Measurements from ENCODE around the gene PLPPR1.

PLPPR1 gene

GRCh38 chr9:101050650-101051049 is 22.1 kb downstream of the PLPPR1 start:
- no peak for DNase-seq

- no peak for DNase-seq
These were observed 26.1 kb downstream of the PLPPR1 start for GRCh38 chr9:101054657-101055056.

DNA sequence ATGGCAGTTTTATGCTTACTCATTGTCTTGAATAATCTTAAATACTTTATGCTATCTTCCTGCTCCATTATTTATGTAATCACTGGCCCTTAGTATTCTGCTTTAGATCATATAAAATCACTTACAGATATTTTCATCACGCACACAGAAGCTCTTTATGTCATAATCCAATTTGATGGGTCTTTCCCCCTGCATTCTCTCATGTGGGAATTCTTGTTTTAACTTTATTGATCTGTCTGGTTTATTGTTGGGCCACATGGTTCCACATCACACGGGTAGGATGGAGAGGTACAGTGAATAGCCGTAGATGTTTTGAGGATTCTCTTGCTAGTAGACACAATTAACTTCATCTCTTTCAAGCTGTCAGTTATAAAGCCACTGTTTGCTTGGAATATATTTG is 27.0 kb downstream of the PLPPR1 start:
- DNase-seq = no peak

- DNase-seq = no peak
These were observed 34.2 kb downstream of the PLPPR1 start for GRCh38 chr9:101062686-101063085.

- DNase-seq = no peak
These were observed 34.7 kb downstream of the PLPPR1 start for GRCh38 chr9:101063192-101063591.

GRCh38 chr9:101064206-101064605 is 35.7 kb downstream of the PLPPR1 start:
- DNase-seq = no peak

GRCh38 chr9:101065930-101066329 is 37.4 kb downstream of the PLPPR1 start:
- DNase-seq = no peak

DNA sequence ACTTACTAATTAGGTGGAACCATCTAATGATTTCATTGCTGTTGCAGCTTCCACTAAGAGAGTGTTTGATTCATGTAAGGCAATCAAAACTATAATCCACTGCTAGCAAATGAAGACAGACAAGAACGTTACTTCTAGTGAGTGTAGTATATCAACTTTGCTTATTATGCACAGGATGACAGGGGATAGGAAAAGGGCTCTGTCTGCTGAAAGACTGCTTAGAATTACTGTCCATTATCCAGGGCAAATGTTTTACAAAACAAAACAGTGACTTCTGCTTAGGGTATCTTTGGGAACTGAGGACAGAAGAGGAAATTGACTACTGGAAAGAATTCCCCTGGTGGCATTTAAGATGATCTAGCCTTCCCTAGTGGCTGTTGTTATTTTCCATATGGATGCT is 40.2 kb downstream of the PLPPR1 start:
- no peak for DNase-seq

DNA sequence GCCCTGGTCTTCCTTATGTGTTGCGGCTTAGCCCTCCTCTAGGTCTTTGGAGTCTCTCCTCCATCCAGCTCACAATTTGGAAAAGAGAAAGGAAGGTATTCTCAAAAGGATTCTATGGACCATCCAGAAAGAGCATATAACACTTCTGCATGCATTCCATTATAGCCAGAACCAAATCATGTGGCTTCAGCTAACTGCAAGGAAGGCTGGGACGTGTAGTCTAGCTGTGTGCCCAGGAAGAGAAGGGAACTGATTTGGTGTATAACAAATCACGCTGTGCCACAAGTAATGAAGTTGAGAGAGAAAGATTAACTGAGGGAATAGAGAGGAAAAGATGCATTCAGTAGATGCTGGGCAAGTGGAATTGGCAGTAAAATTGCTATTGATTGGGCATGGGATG is 43.7 kb downstream of the PLPPR1 start:
- no peak for DNase-seq

- DNase-seq = no peak
These were observed 44.6 kb downstream of the PLPPR1 start for GRCh38 chr9:101073122-101073521.

GRCh38 chr9:101081641-101082040 is 53.1 kb downstream of the PLPPR1 start:
- no peak for DNase-seq

DNA sequence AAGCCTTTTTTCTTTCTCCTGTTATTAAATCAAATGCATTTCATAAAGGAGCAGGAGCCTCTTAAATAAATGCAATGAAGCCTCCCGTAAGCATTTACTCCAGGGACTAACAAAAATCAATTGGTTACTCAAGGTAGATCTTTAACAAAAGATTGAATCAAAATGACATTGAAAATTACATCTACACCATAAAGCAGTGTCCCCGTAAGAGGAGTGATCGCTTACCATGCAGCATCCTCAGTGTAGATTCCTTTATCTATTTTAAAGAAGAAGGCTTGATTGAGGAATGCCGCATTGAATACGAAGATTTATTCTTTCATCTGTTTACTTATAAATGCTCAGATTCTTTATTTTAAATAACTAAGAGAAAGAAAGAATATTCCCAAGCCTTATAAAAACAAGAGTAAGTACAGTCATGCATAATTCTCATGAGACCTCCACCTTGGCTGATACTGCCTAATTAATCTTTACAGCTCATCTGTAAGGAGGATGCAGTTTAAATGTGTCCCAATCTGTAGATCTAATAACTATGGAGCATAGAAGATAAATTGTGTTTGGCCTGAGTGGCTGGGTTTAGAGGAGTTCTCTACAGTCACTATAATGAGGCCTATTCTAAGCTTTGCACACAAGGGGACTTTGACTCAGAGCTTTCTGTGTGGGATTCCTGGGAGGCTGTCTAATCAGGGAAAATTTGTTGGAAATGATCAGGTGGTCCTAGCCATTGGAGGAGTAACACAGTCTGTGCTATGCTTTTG is 55.1 kb downstream of the PLPPR1 start:
- DNase-seq = no peak

DNA sequence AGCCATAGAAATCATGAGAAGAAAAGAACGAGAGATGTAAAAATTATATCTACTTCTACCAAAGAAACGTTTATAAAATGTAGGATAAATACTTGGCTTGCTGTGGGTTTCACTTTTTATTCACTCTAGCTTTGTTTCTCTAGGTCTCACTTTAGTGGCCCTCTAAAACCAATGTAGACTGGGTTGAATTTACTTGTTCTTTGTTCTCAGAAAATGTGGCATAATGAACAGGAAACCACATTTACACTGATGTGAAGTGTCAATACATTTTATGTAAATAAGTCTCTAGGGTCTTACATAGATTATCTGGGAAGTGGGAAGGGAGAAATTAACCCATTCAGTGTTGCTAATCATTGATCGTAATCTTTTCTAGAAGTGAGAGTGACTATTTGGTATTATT is 58.9 kb downstream of the PLPPR1 start:
- no peak for DNase-seq

DNA sequence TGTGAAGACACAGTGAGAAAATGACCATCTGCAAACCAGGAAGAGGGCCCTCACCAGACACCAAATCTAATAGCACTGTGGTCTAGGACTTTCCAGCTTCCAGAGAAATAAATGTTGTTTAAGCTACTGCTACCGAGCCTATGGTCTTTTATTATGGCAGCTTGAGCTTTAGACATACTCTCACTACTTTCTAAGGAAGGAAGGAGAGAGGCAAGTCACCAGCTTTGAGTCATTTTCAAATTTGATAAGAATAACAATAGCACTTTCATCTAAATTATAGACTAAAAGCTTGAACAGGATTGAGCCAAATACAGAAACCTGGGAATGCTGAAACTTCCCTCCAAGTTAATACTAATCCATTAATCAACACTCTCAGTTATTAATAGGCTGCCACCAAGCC is 64.4 kb downstream of the PLPPR1 start:
- no peak for DNase-seq

DNA sequence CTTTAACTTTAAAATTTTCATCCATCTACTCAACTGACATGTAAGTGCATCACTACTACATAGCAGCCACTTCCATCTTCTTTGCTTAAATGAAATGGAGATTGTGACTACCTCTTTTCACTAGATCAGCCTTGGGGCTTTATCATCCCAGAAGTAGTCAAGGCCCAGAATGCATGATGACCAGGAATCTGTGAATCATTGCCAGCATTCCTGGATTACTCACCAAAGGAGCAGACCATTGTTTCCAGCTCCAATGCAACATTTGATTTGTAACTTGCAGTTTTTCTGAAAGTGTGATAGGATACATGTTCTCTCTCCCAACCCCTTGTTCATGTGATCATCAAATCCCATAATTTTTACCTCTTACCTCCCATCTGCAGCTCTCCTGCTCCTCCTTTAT is 65.1 kb downstream of the PLPPR1 start:
- DNase-seq = peak; percentile 74

- DNase-seq = no peak
These were observed 66.2 kb downstream of the PLPPR1 start for GRCh38 chr9:101094686-101095085.

- DNase-seq = no peak
These were observed 68.7 kb downstream of the PLPPR1 start for GRCh38 chr9:101097210-101097609.

- DNase-seq = no peak
These were observed 69.9 kb downstream of the PLPPR1 start for GRCh38 chr9:101098392-101098791.

GRCh38 chr9:101114317-101114716 is 85.8 kb downstream of the PLPPR1 start:
- DNase-seq = no peak

DNA sequence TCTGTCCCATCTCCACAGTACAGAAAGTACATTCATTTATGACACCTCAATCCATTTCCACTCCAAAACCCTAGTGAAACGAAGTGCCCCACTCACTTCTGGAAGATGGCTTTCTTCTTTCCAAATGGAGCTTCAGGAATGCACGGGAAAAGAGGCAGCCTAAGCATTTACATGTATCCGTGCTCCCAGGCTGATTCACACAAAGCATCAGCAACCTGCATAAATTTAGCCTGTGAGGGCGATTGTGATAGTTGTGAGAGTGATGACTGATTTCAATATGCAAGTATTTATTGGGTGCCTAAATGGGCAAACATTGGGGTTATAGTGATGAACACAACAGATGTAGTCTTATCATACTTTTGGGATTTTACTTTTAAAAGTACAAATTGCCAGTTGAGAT is 86.6 kb downstream of the PLPPR1 start:
- no peak for DNase-seq

DNA sequence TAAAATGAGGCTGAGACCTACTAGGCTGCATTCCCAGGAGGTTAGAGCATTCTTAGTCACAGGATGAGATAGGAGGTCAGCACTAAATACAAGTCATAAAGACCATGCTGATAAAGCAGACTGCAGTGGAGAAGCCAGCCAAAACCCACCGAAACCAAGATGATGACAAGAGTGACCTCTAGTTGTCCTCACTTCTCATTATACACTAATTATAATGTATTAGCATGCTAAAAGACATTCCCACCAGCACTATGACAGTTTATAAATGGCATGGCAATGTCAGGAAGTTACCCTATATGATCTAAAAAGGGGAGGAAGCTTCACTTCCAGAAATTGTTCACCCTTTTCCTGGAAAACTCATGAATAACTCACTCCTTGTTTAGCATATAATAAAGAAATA is 88.6 kb downstream of the PLPPR1 start:
- DNase-seq = no peak

DNA sequence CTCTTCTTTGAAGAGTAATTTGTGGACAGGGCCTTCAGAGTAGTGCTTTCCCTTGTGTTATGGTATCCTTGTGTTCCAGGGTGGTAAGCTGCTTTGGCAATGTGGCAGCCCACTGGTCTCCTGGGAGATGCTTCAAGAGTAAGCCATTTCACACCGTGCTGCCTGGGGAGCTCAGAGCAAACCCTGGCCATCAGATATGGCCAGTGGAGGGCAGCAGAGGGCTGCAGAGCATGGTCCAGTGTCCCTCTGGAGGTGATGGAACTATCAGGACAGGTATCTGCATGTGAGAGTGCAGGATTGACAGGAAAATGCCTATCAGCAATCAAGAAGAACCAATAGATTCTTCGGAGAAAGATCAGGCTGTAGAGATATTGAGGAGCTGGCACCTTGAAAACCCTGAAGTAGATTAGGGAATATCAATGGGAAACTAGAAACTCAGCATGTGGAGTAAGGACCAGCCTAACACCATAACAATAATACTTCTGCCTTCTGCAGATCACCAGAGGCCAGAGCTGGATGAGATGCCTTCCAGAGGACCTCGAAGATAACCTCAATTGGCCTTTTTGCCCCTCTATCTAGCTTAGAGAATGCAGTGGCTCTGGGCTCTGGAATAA is 90.8 kb downstream of the PLPPR1 start:
- DNase-seq = peak; percentile 15

GRCh38 chr9:101121836-101122399 is 93.4 kb downstream of the PLPPR1 start:
- no peak for DNase-seq

DNA sequence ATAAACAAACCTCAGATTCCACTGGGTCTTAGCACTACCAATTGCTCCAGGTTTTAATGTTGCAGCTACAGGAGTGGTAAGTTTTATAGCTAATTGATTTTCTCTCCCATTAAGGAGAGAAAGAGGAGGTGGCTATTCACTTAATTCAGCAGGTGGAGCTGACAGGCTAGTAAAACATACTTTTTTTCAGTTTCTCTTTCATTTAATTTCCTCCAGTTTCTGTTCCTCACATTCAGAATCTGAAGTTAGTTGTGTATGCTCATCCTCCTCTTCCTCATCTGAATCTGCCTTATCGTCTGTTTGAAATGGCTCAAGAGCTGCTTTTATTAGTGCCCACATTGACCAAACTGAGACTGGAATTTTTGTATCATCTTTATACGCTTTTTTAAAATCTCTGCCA is 98.0 kb downstream of the PLPPR1 start:
- DNase-seq = no peak
